H1 (cell line): Measurements from ENCODE around the gene MATK. TPM values are rescaled to one million over a fixed set of nuclear protein-coding genes. Genes with fewer than 3 reads are reported as not detected.

Experiments
- CTCF ChIA-PET: fragments of 300-600 bp; sonication (Branson Sonifier 250); formaldehyde crosslinking; loops from one replicate; lab custom pipeline; 2021; ENCODE audit not compliant: partially characterized antibody; lab: Charles Lee
- POLR2A ChIA-PET: fragments of 300-600 bp; sonication (Branson Sonifier 250); formaldehyde crosslinking; loops from one replicate; lab custom pipeline; 2021; ENCODE audit warnings: inconsistent platforms; ENCODE audit not compliant: partially characterized antibody; lab: Charles Lee
- DNase-seq, 2 experiments: peaks; one replicate each; pipeline versions ENCODE4 v3.0.0 to v3.0.0-alpha.2; 2010 to 2022; ENCODE audit warnings: low spot score in 2 of 2, low read depth in 1 of 2, mixed read lengths in 1 of 2
- FAIRE-seq: peaks from 2 replicates; lab custom pipeline; 2011; peaks lifted over from hg19 to GRCh38; lab: Jason Lieb, UNC
- H2AFZ ChIP-seq: 2 replicates; pipeline ENCODE4 v1.8.1; 2012; ENCODE audit warnings: low read length, inconsistent platforms
- H2AK5ac ChIP-seq: 2 replicates; pipeline ENCODE4 v1.6.1; 2013; ENCODE audit warnings: low read depth, low read length
- H2BK120ac ChIP-seq: replicated peaks from 2 replicates; pipeline ENCODE3; 2013; ENCODE audit warnings: low read depth, low read length, inconsistent platforms
- H2BK12ac ChIP-seq: 2 replicates; pipeline ENCODE4 v1.6.1; 2013; ENCODE audit warnings: low read depth, low read length
- H2BK15ac ChIP-seq: 2 replicates; pipeline ENCODE4 v1.6.1; 2013; ENCODE audit warnings: low read length
- H2BK20ac ChIP-seq: 2 replicates; pipeline ENCODE4 v1.6.1; 2013; ENCODE audit warnings: low read length
- H2BK5ac ChIP-seq: 2 replicates; pipeline ENCODE4 v1.6.1; 2013; ENCODE audit warnings: low read depth, low read length
- H3K14ac ChIP-seq: 2 replicates; pipeline ENCODE4 v1.6.1; 2013; ENCODE audit warnings: inconsistent platforms; ENCODE audit not compliant: insufficient read length
- H3K18ac ChIP-seq: 2 replicates; pipeline ENCODE4 v1.6.1; 2013; ENCODE audit warnings: low read length; ENCODE audit errors: extremely low read depth
- H3K23ac ChIP-seq: 2 replicates; pipeline ENCODE4 v1.6.1; 2013; ENCODE audit warnings: inconsistent platforms; ENCODE audit not compliant: insufficient read length
- H3K23me2 ChIP-seq: 2 replicates; pipeline ENCODE4 v1.6.1; 2013; ENCODE audit warnings: low read depth, low read length
- H3K27ac ChIP-seq: 2 replicates; pipeline ENCODE4 v1.6.1; 2011; ENCODE audit warnings: low read depth, low read length, inconsistent platforms
- H3K27me3 ChIP-seq, 4 experiments: replicated peaks in 1 of 4; 1 replicate in 1 of 4; 2 replicates in 3 of 4; pipeline versions ENCODE4 v1.6.1 to v1.8.1; 2011 to 2013; ENCODE audit warnings: low read length in 3 of 4, mild to moderate bottlenecking in 3 of 4, inconsistent platforms in 2 of 4, mixed read lengths in 2 of 4, moderate library complexity in 1 of 4; ENCODE audit not compliant: control insufficient read depth in 3 of 4, insufficient read depth in 3 of 4; ENCODE audit errors: extremely low read depth in 1 of 4
- H3K36me3 ChIP-seq, 4 experiments: 2 replicates each; pipeline versions ENCODE4 v1.6.1 to v1.8.1; 2011 to 2013; ENCODE audit warnings: mild to moderate bottlenecking in 4 of 4, low read length in 3 of 4, moderate library complexity in 2 of 4, control low read depth in 1 of 4, inconsistent platforms in 1 of 4; ENCODE audit not compliant: insufficient read depth in 4 of 4, control insufficient read depth in 2 of 4
- H3K4ac ChIP-seq: replicated peaks from 2 replicates; pipeline ENCODE3; 2013; ENCODE audit warnings: low read length, low read depth, mixed read lengths, inconsistent platforms; ENCODE audit not compliant: insufficient read length
- H3K4me1 ChIP-seq, 4 experiments: replicated peaks in 1 of 4; 1 replicate in 1 of 4; 2 replicates in 3 of 4; pipeline versions ENCODE4 v1.6.1 to v1.8.1; 2011 to 2013; ENCODE audit warnings: low read length in 3 of 4, inconsistent platforms in 2 of 4, mixed read lengths in 1 of 4; ENCODE audit not compliant: insufficient read depth in 4 of 4, control insufficient read depth in 3 of 4
- H3K4me2 ChIP-seq, 2 experiments: 2 replicates each; pipeline versions ENCODE4 v1.6.1 to v1.8.1; 2011 to 2013; ENCODE audit warnings: low read depth in 2 of 2, low read length in 2 of 2, control low read depth in 1 of 2, inconsistent platforms in 1 of 2, mild to moderate bottlenecking in 1 of 2; ENCODE audit not compliant: insufficient read depth in 1 of 2
- H3K4me3 ChIP-seq, 4 experiments: fragments of 200-600, 300-600 bp in 1 of 4; sonication (generic), shearing (Covaris generic), sonication (Bioruptor Twin) in 1 of 4; 2 replicates each; pipeline versions ENCODE4 v1.5.1 to v1.8.1; 2011 to 2016; ENCODE audit warnings: low read length in 4 of 4, low read depth in 3 of 4, control low read depth in 2 of 4, inconsistent platforms in 2 of 4, mild to moderate bottlenecking in 2 of 4, mixed read lengths in 1 of 4, moderate library complexity in 1 of 4; ENCODE audit not compliant: insufficient read depth in 2 of 4; ENCODE audit errors: extremely low read depth in 1 of 4
- H3K56ac ChIP-seq: replicated peaks from 2 replicates; pipeline ENCODE3; 2013; ENCODE audit warnings: low read depth, mild to moderate bottlenecking, mixed read lengths, low read length, inconsistent platforms; ENCODE audit not compliant: insufficient read length
- H3K79me1 ChIP-seq: 2 replicates; pipeline ENCODE4 v1.6.1; 2013; ENCODE audit warnings: low read depth, low read length, control low read depth
- H3K79me2 ChIP-seq, 2 experiments: 2 replicates each; pipeline versions ENCODE4 v1.6.1 to v1.8.1; 2012 to 2013; ENCODE audit warnings: low read length in 2 of 2, mild to moderate bottlenecking in 2 of 2, inconsistent platforms in 1 of 2; ENCODE audit not compliant: insufficient read depth in 2 of 2, control insufficient read depth in 1 of 2
- H3K9ac ChIP-seq, 4 experiments: replicated peaks in 1 of 4; 1 replicate in 1 of 4; 2 replicates in 3 of 4; pipeline versions ENCODE4 v1.6.1 to v1.8.1; 2011 to 2013; ENCODE audit warnings: low read depth in 3 of 4, low read length in 3 of 4, control low read depth in 2 of 4, mild to moderate bottlenecking in 2 of 4, moderate library complexity in 2 of 4, inconsistent platforms in 1 of 4; ENCODE audit errors: extremely low read depth in 1 of 4
- H3K9me3 ChIP-seq, 2 experiments: 2 replicates each; pipeline versions ENCODE4 v1.6.1 to v1.8.1; 2012 to 2013; ENCODE audit warnings: mild to moderate bottlenecking in 2 of 2, moderate library complexity in 2 of 2, control low read depth in 1 of 2, inconsistent platforms in 1 of 2, low read depth in 1 of 2, low read length in 1 of 2, mixed read lengths in 1 of 2; ENCODE audit not compliant: insufficient read depth in 2 of 2
- H4K20me1 ChIP-seq, 2 experiments: replicated peaks in 1 of 2; 2 replicates each; pipeline versions ENCODE3 to v1.8.1; 2011 to 2013; ENCODE audit warnings: inconsistent platforms in 2 of 2, low read length in 2 of 2, mild to moderate bottlenecking in 1 of 2; ENCODE audit not compliant: insufficient read depth in 2 of 2, control insufficient read depth in 1 of 2
- H4K5ac ChIP-seq: 2 replicates; pipeline ENCODE4 v1.6.1; 2013; ENCODE audit warnings: low read length, low read depth, mixed read lengths, inconsistent platforms; ENCODE audit not compliant: insufficient read length
- H4K8ac ChIP-seq: 2 replicates; pipeline ENCODE4 v1.8.0; 2013; ENCODE audit warnings: mild to moderate bottlenecking, moderate library complexity, low read length, inconsistent platforms; ENCODE audit not compliant: insufficient read depth; ENCODE audit errors: extremely low read depth
- H4K91ac ChIP-seq: replicated peaks from 2 replicates; pipeline ENCODE3; 2013; ENCODE audit warnings: low read length, mixed read lengths, inconsistent platforms; ENCODE audit not compliant: insufficient read length
- ASH2L ChIP-seq: fragments of 200-600, 300-600 bp; sonication (generic); IDR thresholded peaks from one replicate; pipeline ENCODE4 v1.7.1; 2017; ENCODE audit warnings: low read length
- FOSL1 ChIP-seq: IDR thresholded peaks from 2 replicates; pipeline ENCODE4 v1.6.1; 2011; ENCODE audit warnings: mild to moderate bottlenecking, low read depth, low read length, moderate library complexity; ENCODE audit not compliant: insufficient read depth
- KDM1A ChIP-seq: fragments of 200-600, 300-600 bp; sonication (generic); IDR thresholded peaks from 2 replicates; pipeline ENCODE4 v1.7.1; 2016; ENCODE audit warnings: mild to moderate bottlenecking, low read length, borderline replicate concordance
- SIX5 ChIP-seq: IDR thresholded peaks from 2 replicates; pipeline ENCODE4 v1.6.1; 2011; ENCODE audit warnings: mild to moderate bottlenecking, low read depth, low read length
- ZNF274 ChIP-seq: IDR thresholded peaks from 2 replicates; pipeline ENCODE4 v1.7.0; 2012; ENCODE audit warnings: low read length, borderline replicate concordance; ENCODE audit errors: extremely low read depth
- WGBS, 2 experiments: shearing (Covaris generic) in 1 of 2; methylation state at CpG; one replicate each; pipeline versions ENCODE4 v1.1.6 to v1.1.7; 2013 to 2015; ENCODE audit warnings: low lambda C conversion rate in 2 of 2, mixed read lengths in 2 of 2, inconsistent platforms in 1 of 2, low coverage in 1 of 2, missing lambda C conversion rate in 1 of 2; ENCODE audit not compliant: insufficient replicate concordance in 2 of 2, insufficient coverage in 1 of 2, insufficient read length in 1 of 2; ENCODE audit errors: extremely low coverage in 1 of 2, missing lambda C conversion rate in 1 of 2; 5-methylcytosine and 5-hydroxymethylcytosine counted together
- long read RNA-seq, 2 experiments: library from RNA in 1 of 2; library from capped mRNA in 1 of 2; stranded (forward); transcript quantifications; one replicate each; pipeline ENCODE4 v2.0.0, GENCODE V29; 2021; ENCODE audit warnings: inconsistent platforms in 1 of 2
- polyA minus RNA-seq, 3 experiments: library from RNA; depleted of rRNA, polyadenylated mRNA; stranded (reverse); fragments of >200 nt; gene quantifications; 1 replicate in 2 of 3; 2 replicates in 1 of 3; pipeline ENCODE4 v1.2.3, GENCODE V29; 2011
- polyA plus RNA-seq, 7 experiments: library from polyadenylated mRNA; depleted of rRNA in 3 of 7; stranded (reverse) in 5 of 7; unstranded in 2 of 7; fragments of >200 nt in 5 of 7; fragments of 200-250 nt in 2 of 7; gene quantifications; 1 replicate in 5 of 7; 2 replicates in 1 of 7; 4 replicates in 1 of 7; pipeline versions ENCODE4 v1.2.1 to v1.2.3, GENCODE V29; 2011 to 2013; ENCODE audit warnings: missing spikeins in 2 of 7, mixed read lengths in 2 of 7
- total RNA-seq: library from RNA; stranded (reverse); fragmentation: NEBNext Ultra II Directional; extraction: Animal tissue kit (Norgen Biotek cat#: 25700); gene quantifications from 2 replicates; pipeline ENCODE4 v1.2.1, GENCODE V29; 2021

MATK gene, protein sequence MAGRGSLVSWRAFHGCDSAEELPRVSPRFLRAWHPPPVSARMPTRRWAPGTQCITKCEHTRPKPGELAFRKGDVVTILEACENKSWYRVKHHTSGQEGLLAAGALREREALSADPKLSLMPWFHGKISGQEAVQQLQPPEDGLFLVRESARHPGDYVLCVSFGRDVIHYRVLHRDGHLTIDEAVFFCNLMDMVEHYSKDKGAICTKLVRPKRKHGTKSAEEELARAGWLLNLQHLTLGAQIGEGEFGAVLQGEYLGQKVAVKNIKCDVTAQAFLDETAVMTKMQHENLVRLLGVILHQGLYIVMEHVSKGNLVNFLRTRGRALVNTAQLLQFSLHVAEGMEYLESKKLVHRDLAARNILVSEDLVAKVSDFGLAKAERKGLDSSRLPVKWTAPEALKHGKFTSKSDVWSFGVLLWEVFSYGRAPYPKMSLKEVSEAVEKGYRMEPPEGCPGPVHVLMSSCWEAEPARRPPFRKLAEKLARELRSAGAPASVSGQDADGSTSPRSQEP
- total RNA-seq (21.4 and 21.5 TPM in 2 replicates), polyA plus RNA-seq (2011; rRNA removed) (20.5 and 37.8 TPM in 2 replicates), polyA minus RNA-seq (2011; rRNA and poly(A)+ RNA removed) (8.1 and 9.1 TPM in 2 replicates)
- polyA plus RNA-seq (2011; cell fraction: cytosol; rRNA removed), result 25.4 TPM
- polyA plus RNA-seq (2011; cell fraction: nucleus; rRNA removed), result 41.2 TPM
- 10.5 to 20.3 TPM (median 18.1 TPM) in 4 replicates for polyA plus RNA-seq (2012, experiment 1 of 2)
- polyA plus RNA-seq (2012, experiment 2 of 2), result 15.0 TPM
- 15.8 TPM for polyA plus RNA-seq (2013, experiment 1 of 2)
- polyA plus RNA-seq (2013, experiment 2 of 2), result 15.4 TPM
- polyA minus RNA-seq (2011; cell fraction: cytosol; rRNA and poly(A)+ RNA removed), result 15.0 TPM
- 11.9 TPM for polyA minus RNA-seq (2011; cell fraction: nucleus; rRNA and poly(A)+ RNA removed)
- long read RNA-seq, experiment 1, partial matches to known transcripts, result 14 of 22 reads
- long read RNA-seq, experiment 1, other reads (novel, unspliced or antisense), result 5 of 22 reads
- long read RNA-seq, experiment 2, result 0 reads

DNA sequence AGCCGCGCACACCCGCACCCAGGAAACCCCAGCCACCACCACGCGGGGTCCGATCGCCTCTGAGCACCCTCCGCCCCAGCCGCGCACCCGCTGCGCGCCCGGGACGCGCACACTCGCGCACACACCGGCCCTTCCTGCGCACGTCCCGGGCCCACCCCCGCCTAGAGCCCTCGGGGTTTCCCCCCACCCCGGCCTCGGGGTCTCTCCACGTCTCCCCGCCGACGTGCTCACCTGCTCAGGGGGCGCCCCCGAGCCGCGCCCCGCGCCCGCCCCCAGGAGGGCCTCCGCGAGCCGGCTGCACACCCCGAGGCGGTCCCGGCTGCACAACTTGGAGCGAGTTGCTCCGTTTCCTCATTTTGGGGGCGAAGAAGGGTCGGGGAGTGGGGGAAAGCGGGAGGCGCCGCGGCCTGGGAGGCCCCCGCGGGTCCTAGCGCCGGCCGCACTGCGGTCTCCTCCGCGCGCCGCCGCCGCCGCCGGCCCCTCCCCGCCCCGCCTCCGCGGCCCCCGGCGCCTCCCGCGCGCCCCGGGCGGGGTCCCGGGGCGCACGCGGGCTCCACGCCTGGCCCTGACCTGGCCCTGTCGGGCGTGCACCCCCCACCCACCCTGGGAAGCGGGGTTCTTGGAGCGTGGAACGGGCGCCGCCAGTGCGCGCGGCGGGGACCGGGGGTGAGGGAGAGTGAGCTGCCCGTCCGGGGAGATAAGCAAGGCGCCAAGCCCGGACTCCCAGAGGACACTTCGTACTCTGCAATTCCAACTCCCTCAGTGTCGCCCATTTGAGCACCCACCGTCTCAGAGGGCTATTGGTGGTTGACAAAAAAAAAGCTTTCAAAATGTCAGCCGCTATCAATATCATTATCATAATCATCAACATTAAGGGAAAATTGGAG is at the start of gene MATK:
Gene MATK (minus strand): TSS at position 444 of the 887 bp plus-strand sequence. CDS start 1,246 bp downstream, outside the sequence.
- Histone ChIP-seq H2BK5ac (peak within 1 kb of the TSS; percentile 44; the same call in 1 of the 2 replicates), H3K27ac (no peak within 1 kb of the TSS), H3K4me1 (peaks cover 0 to 9% (median 1%) of the 10 kb centered on the region in 4 experiments; a peak in 3 of 7 replicates), H2BK120ac (peak within 1 kb of the TSS; percentile 90), H3K56ac (peak within 1 kb of the TSS; percentile 39), H3K18ac (peak within 1 kb of the TSS; percentile 90), H4K5ac (no peak within 1 kb of the TSS), H3K23ac (no peak within 1 kb of the TSS), H3K4ac (peak within 1 kb of the TSS; percentile 78), H4K8ac (peak within 1 kb of the TSS; percentile 88; the same call in 1 of the 2 replicates), H3K4me2 (peak within 1 kb of the TSS; percentile 73 to 74), H3K14ac (no peak within 1 kb of the TSS), H3K23me2 (peaks cover 7% of the 10 kb centered on the region; the same call in 1 of the 2 replicates), H3K79me2 (no peaks in the 10 kb centered on the region), H3K79me1 (no peaks in the 10 kb centered on the region), H3K36me3 (peaks cover 0 to 13% (median 3%) of the 10 kb centered on the region in 4 experiments; a peak in 2 of 8 replicates), H3K4me3 (peak within 1 kb of the TSS; percentile 48 to 95 (median 66)), H2BK20ac (0 out of 2 replicates have a peak within 1 kb of the TSS, but pooled peaks have one; percentile 80), H3K9me3 (peaks cover 14 to 18% of the 10 kb centered on the region in 2 experiments), H3K27me3 (peaks cover 0 to 17% (median 8%) of the 10 kb centered on the region in 4 experiments; a peak in 6 of 7 replicates), H4K91ac (peak within 1 kb of the TSS; percentile 74), H2AK5ac (no peak within 1 kb of the TSS; the same call in 1 of the 2 replicates), H2BK12ac (peak within 1 kb of the TSS; percentile 80; the same call in 1 of the 2 replicates), H4K20me1 (no peaks in the 10 kb centered on the region), H3K9ac (peak within 1 kb of the TSS in 1 of 4 experiments; percentile 71; a peak in 2 of 7 replicates), H2BK15ac (no peak within 1 kb of the TSS), H2AFZ (no peak within 1 kb of the TSS; the same call in 1 of the 2 replicates)
- CTCF ChIA-PET, result interaction anchor here (0.6 kb wide), 1 partner anchor 92 kb away, joined by 3 read pairs; no protein-coding TSS in a partner anchor
- WGBS, 2 experiments, result 36% methylated on average over 6 of the region's 101 CpGs; no CpG with 5 or more reads in 1 of the 2 experiments
- POLR2A ChIA-PET, result interaction anchor here (0.5 to 4.4 kb wide), 7 partner anchors 12 to 199 kb away, joined by 3 to 19 read pairs (median 3); partner anchors contain the start of genes APBA3, EEF2, MRPL54 and NMRK2
- no peak for FAIRE-seq
- peak in 1 of 2 experiments; percentile 62 for DNase-seq
- TF ChIP-seq FOSL1 (peak; percentile 88; the same call in 1 of the 2 replicates), ZNF274 (no peak), ASH2L (peak; percentile 37), KDM1A (peak; percentile 98), SIX5 (no peak)
